MM.1S (cell line): ENCODE results near the gene JPH3.

Source experiments
- DNase-seq: peaks from one replicate; pipeline ENCODE4 v3.0.0-alpha.2; 2015
- H2AFZ ChIP-seq: fragments of 300-600 bp; sonication (generic); 2 replicates; pipeline ENCODE4 v1.6.0; 2016; ENCODE audit warnings: antibody characterized with exemption, low read length
- H3F3A ChIP-seq: fragments of 300-600 bp; sonication (generic); 2 replicates; pipeline ENCODE4 v1.6.1; 2016; ENCODE audit warnings: mild to moderate bottlenecking, antibody characterized with exemption, low read length, moderate library complexity, mixed read lengths; ENCODE audit not compliant: insufficient read depth
- H3K27ac ChIP-seq: fragments of 300-600 bp; sonication (generic); 2 replicates; pipeline ENCODE4 v1.5.1; 2016; ENCODE audit warnings: mild to moderate bottlenecking, low read length
- H3K27me3 ChIP-seq: fragments of 300-600 bp; sonication (generic); replicated peaks from 2 replicates; pipeline ENCODE4 v1.6.0; 2016; ENCODE audit warnings: low read length; ENCODE audit not compliant: insufficient read depth
- H3K36me3 ChIP-seq: fragments of 300-600 bp; sonication (generic); replicated peaks from 2 replicates; pipeline ENCODE4 v1.6.1; 2016; ENCODE audit warnings: mild to moderate bottlenecking, low read length, mixed read lengths; ENCODE audit not compliant: insufficient read depth
- H3K4me1 ChIP-seq: fragments of 300-600 bp; sonication (generic); 2 replicates; pipeline ENCODE4 v1.6.1; 2016; ENCODE audit warnings: low read length, mixed read lengths
- H3K4me2 ChIP-seq: fragments of 300-600 bp; sonication (generic); 2 replicates; pipeline ENCODE4 v1.6.0; 2016; ENCODE audit warnings: low read depth, low read length
- H3K4me3 ChIP-seq: fragments of 300-600 bp; sonication (generic); 2 replicates; pipeline ENCODE4 v1.5.1; 2016; ENCODE audit warnings: low read length, mixed read lengths
- H3K79me2 ChIP-seq: fragments of 300-600 bp; sonication (generic); 2 replicates; pipeline ENCODE4 v1.6.1; 2016; ENCODE audit warnings: mixed run types, low read length, mixed read lengths
- H3K9ac ChIP-seq: fragments of 300-600 bp; sonication (generic); 2 replicates; pipeline ENCODE4 v1.6.1; 2016; ENCODE audit warnings: low read length, mixed read lengths
- H3K9me2 ChIP-seq: fragments of 300-600 bp; sonication (generic); replicated peaks from 2 replicates; pipeline ENCODE4 v1.6.1; 2016; ENCODE audit warnings: mild to moderate bottlenecking, low read length, mixed read lengths; ENCODE audit not compliant: insufficient read depth
- H3K9me3 ChIP-seq: fragments of 300-600 bp; sonication (generic); replicated peaks from 2 replicates; pipeline ENCODE4 v1.6.1; 2016; ENCODE audit warnings: mild to moderate bottlenecking, low read length, mixed read lengths; ENCODE audit not compliant: insufficient read depth
- H4K20me1 ChIP-seq: fragments of 300-600 bp; sonication (generic); 2 replicates; pipeline ENCODE4 v1.6.1; 2016; ENCODE audit warnings: mild to moderate bottlenecking, low read length, moderate library complexity, mixed read lengths; ENCODE audit not compliant: insufficient read depth
- CTCF ChIP-seq: fragments of 300-600 bp; sonication (generic); IDR thresholded peaks from 2 replicates; pipeline ENCODE4 v1.5.1; 2016; ENCODE audit warnings: antibody characterized with exemption, low read length, mixed read lengths
- EZH2 ChIP-seq: fragments of 300-600 bp; sonication (generic); optimal IDR thresholded peaks from 2 replicates; pipeline ENCODE3; 2017; ENCODE audit warnings: low read depth, mild to moderate bottlenecking, antibody characterized with exemption, low read length, mixed read lengths
- EZH2phosphoT487 ChIP-seq: fragments of 300-600 bp; sonication (generic); IDR thresholded peaks from 2 replicates; pipeline ENCODE4 v1.6.1; 2018; ENCODE audit warnings: antibody characterized with exemption, low read length

The JPH3 gene

GRCh38 chr16:87602001-87602775, at the start of gene JPH3:
JPH3 (plus strand) TSS chr16:87602508; CDS start chr16:87603147, 639 bp downstream.
- Histone ChIP-seq H3K9me3 (no peaks in the 10 kb centered on the region), H3K9me2 (no peaks in the 10 kb centered on the region), H2AFZ (no peak within 1 kb of the TSS), H3F3A (no peaks in the 10 kb centered on the region), H3K4me1 (no peaks in the 10 kb centered on the region), H3K4me3 (no peak within 1 kb of the TSS), H3K27ac (no peak within 1 kb of the TSS), H3K9ac (no peak within 1 kb of the TSS), H3K4me2 (no peak within 1 kb of the TSS), H3K79me2 (no peaks in the 10 kb centered on the region), H3K27me3 (peaks cover 35% of the 10 kb centered on the region), H3K36me3 (no peaks in the 10 kb centered on the region), H4K20me1 (no peaks in the 10 kb centered on the region)
- TF ChIP-seq EZH2 (no peak), CTCF (no peak), EZH2phosphoT487 (no peak)
- no peak for DNase-seq

- H3K36me3 ChIP-seq: no peaks in the 10 kb centered on the region
- H3K9me3 ChIP-seq: no peaks in the 10 kb centered on the region
- no peak for TF ChIP-seq EZH2
- no peak for TF ChIP-seq EZH2phosphoT487
- TF ChIP-seq CTCF: no peak
- no peak overlapping the region for H3K27ac ChIP-seq
- no peak overlapping the region for H3K4me3 ChIP-seq
- H3K4me2 ChIP-seq: no peak overlapping the region
- no peaks in the 10 kb centered on the region for H4K20me1 ChIP-seq
- no peaks in the 10 kb centered on the region for H3K9me2 ChIP-seq
- no peaks in the 10 kb centered on the region for H3K79me2 ChIP-seq
- no peaks in the 10 kb centered on the region for H3K4me1 ChIP-seq
- H2AFZ ChIP-seq: no peak overlapping the region
- H3K9ac ChIP-seq: no peak overlapping the region
- DNase-seq: no peak
- H3K27me3 ChIP-seq: peaks cover 38% of the 10 kb centered on the region
- no peaks in the 10 kb centered on the region for H3F3A ChIP-seq
These were observed 49.3 kb upstream of the JPH3 start for GRCh38 chr16:87552772-87553573.

- Histone ChIP-seq H3K4me2 (no peak overlapping the region), H3K4me3 (no peak overlapping the region), H3F3A (no peaks in the 10 kb centered on the region), H3K9me3 (no peaks in the 10 kb centered on the region), H3K27me3 (peaks cover 32% of the 10 kb centered on the region), H3K36me3 (no peaks in the 10 kb centered on the region), H3K27ac (no peak overlapping the region), H3K9me2 (no peaks in the 10 kb centered on the region), H3K79me2 (no peaks in the 10 kb centered on the region), H3K4me1 (no peaks in the 10 kb centered on the region), H4K20me1 (no peaks in the 10 kb centered on the region), H2AFZ (no peak overlapping the region), H3K9ac (no peak overlapping the region)
- TF ChIP-seq EZH2: no peak
- no peak for TF ChIP-seq CTCF
- TF ChIP-seq EZH2phosphoT487: no peak
- DNase-seq: no peak
These were observed 47.4 kb upstream of the JPH3 start for GRCh38 chr16:87554754-87555427.
